ENCODE measurements around the gene ABCE1. TPM values are rescaled to one million over a fixed set of nuclear protein-coding genes. Genes with fewer than 3 reads are reported as not detected.
A peak's percentile ranks its signal among the peaks of the same experiment; 100 is the strongest.

ABCE1 gene
- total RNA-seq, 4 donors from 2014 or later: 53.5 to 78.0 (median 64.7) TPM

GRCh38 chr4:145090380-145090779 lies 7.7 kb upstream of the ABCE1 start:
- TF ChIP-seq POLR2A (IDR thresholded peaks at IDR 0.05) (no peak), EP300 (IDR thresholded peaks at IDR 0.05) (no peak), CTCF (IDR thresholded peaks at IDR 0.05) (no peak)
- no peaks in the 10 kb centered on the region for H3K4me1 ChIP-seq
- peaks cover 0 to 76% (median 0%) of the 10 kb centered on the region in 3 donors for H3K36me3 ChIP-seq
- WGBS, 2 donors: 88 to 92% methylated on average over 1 of the region's 1 CpG
- no peaks in the 10 kb centered on the region for H3K27me3 ChIP-seq
- no peak for DNase-seq (ENCODE audit: low spot score in 2 of 2)
- no peak overlapping the region for H3K27ac ChIP-seq
- no peak overlapping the region for H3K4me3 ChIP-seq
- H3K9me3 ChIP-seq: peaks cover 0 to 8% (median 0%) of the 10 kb centered on the region in 4 donors

GRCh38 chr4:145093638-145094037 lies 4.5 kb upstream of the ABCE1 start:
- 98 to 100% methylated on average over 2 of the region's 2 CpGs for WGBS, 2 donors
- peaks cover 0 to 20% (median 11%) of the 10 kb centered on the region in 4 donors for H3K4me1 ChIP-seq
- DNase-seq (ENCODE audit: low spot score in 2 of 2): no peak
- no peak overlapping the region for H3K4me3 ChIP-seq
- no peaks in the 10 kb centered on the region for H3K27me3 ChIP-seq
- H3K9me3 ChIP-seq: peaks cover 0 to 8% (median 0%) of the 10 kb centered on the region in 4 donors
- TF ChIP-seq CTCF (IDR thresholded peaks at IDR 0.05) (no peak), EP300 (IDR thresholded peaks at IDR 0.05) (no peak), POLR2A (IDR thresholded peaks at IDR 0.05) (no peak)
- no peak overlapping the region for H3K27ac ChIP-seq
- H3K36me3 ChIP-seq: peaks cover 0 to 60% (median 0%) of the 10 kb centered on the region in 3 donors

- Histone ChIP-seq H3K4me3 (peak overlapping the region; percentile 67 to 83 (median 76)), H3K9me3 (peaks cover 0 to 8% (median 0%) of the 10 kb centered on the region in 4 donors), H3K36me3 (peaks cover 0 to 34% (median 0%) of the 10 kb centered on the region in 3 donors), H3K27me3 (no peaks in the 10 kb centered on the region), H3K27ac (peak overlapping the region; percentile 70 to 97 (median 92)), H3K4me1 (peaks cover 0 to 54% (median 38%) of the 10 kb centered on the region in 4 donors)
- DNase-seq (ENCODE audit: low spot score in 2 of 2): no peak
- WGBS, 2 donors: 7 to 9% methylated on average over 10 of the region's 10 CpGs
- TF ChIP-seq EP300 (IDR thresholded peaks at IDR 0.05) (no peak), CTCF (IDR thresholded peaks at IDR 0.05) (peak in 1 of 5 experiments; percentile 5)
Measured at GRCh38 chr4:145097331-145097820, 735 bp upstream of the ABCE1 start.

- WGBS, 2 donors: 0 to 1% methylated on average over 9 of the region's 9 CpGs
- Histone ChIP-seq H3K36me3 (peaks cover 0 to 21% (median 0%) of the 10 kb centered on the region in 3 donors), H3K4me1 (peaks cover 0 to 65% (median 38%) of the 10 kb centered on the region in 4 donors), H3K4me3 (peak overlapping the region; percentile 67 to 83 (median 76)), H3K27me3 (no peaks in the 10 kb centered on the region), H3K9me3 (peaks cover 0 to 6% (median 0%) of the 10 kb centered on the region in 4 donors), H3K27ac (peak overlapping the region; percentile 70 to 97 (median 92))
- DNase-seq (ENCODE audit: low spot score in 2 of 2): peak in 1 of 2 donors; percentile 34
- no peak for TF ChIP-seq CTCF (IDR thresholded peaks at IDR 0.05)
- TF ChIP-seq POLR2A (IDR thresholded peaks at IDR 0.05): no peak
- no peak for TF ChIP-seq EP300 (IDR thresholded peaks at IDR 0.05)
Measured at GRCh38 chr4:145098675-145099037, 545 bp downstream of the ABCE1 start.

GRCh38 chr4:145099653-145100052 lies 1.5 kb downstream of the ABCE1 start:
- Histone ChIP-seq H3K27me3 (no peaks in the 10 kb centered on the region), H3K4me1 (peaks cover 0 to 73% (median 38%) of the 10 kb centered on the region in 4 donors), H3K9me3 (no peaks in the 10 kb centered on the region), H3K27ac (peak overlapping the region in 2 of 4 donors; percentile 96 to 97), H3K36me3 (peaks cover 0 to 14% (median 0%) of the 10 kb centered on the region in 3 donors), H3K4me3 (peak overlapping the region in 3 of 4 donors; percentile 18 to 83 (median 67))
- no peak for DNase-seq (ENCODE audit: low spot score in 2 of 2)
- TF ChIP-seq CTCF (IDR thresholded peaks at IDR 0.05): no peak
- no peak for TF ChIP-seq POLR2A (IDR thresholded peaks at IDR 0.05)
- no peak for TF ChIP-seq EP300 (IDR thresholded peaks at IDR 0.05)
- 10 to 13% methylated on average over 5 of the region's 5 CpGs for WGBS, 2 donors

Data from tibial nerve (tissue), 4 donors.